NCI-H524 (cell line): ENCODE measurements around the gene LMF1.
A peak's percentile ranks its signal among the peaks of the same experiment; 100 is the strongest.

ENCODE experiments used
- DNase-seq, 2 experiments: peaks; one replicate each; lab custom pipeline; 2025; lab: John Stamatoyannopoulos, UW

Gene LMF1

GRCh38 chr16:929227-930073 is 41.3 kb downstream of the LMF1 start:
- DNase-seq = no peak

- DNase-seq = no peak
These were observed 42.3 kb downstream of the LMF1 start for GRCh38 chr16:928526-928925.

GRCh38 chr16:927931-928330 is 42.9 kb downstream of the LMF1 start:
- DNase-seq = no peak

- DNase-seq = no peak
These were observed 43.4 kb downstream of the LMF1 start for GRCh38 chr16:927406-927805.

- no peak for DNase-seq
These were observed 44.1 kb downstream of the LMF1 start for GRCh38 chr16:926715-927114.

GRCh38 chr16:924806-925205 is 46.0 kb downstream of the LMF1 start:
- DNase-seq = no peak

- no peak for DNase-seq
These were observed 46.7 kb downstream of the LMF1 start for GRCh38 chr16:924063-924462.

- no peak for DNase-seq
These were observed 47.6 kb downstream of the LMF1 start for GRCh38 chr16:923184-923583.

GRCh38 chr16:922051-922450 is 48.7 kb downstream of the LMF1 start:
- DNase-seq = no peak

GRCh38 chr16:921321-921905 is 49.4 kb downstream of the LMF1 start:
- DNase-seq = no peak

GRCh38 chr16:920717-921116 is 50.1 kb downstream of the LMF1 start:
- DNase-seq = peak; percentile 24 to 77

GRCh38 chr16:920051-920681 is 50.6 kb downstream of the LMF1 start:
- no peak for DNase-seq

- DNase-seq = no peak
These were observed 51.1 kb downstream of the LMF1 start for GRCh38 chr16:919658-920050.

GRCh38 chr16:918741-919657 is 51.8 kb downstream of the LMF1 start:
- no peak for DNase-seq

GRCh38 chr16:918068-918467 is 52.7 kb downstream of the LMF1 start:
- DNase-seq = no peak

- DNase-seq = no peak
These were observed 53.2 kb downstream of the LMF1 start for GRCh38 chr16:917591-918061.

GRCh38 chr16:916035-916799 is 54.6 kb downstream of the LMF1 start:
- no peak for DNase-seq

GRCh38 chr16:915546-915945 is 55.2 kb downstream of the LMF1 start:
- DNase-seq = no peak

GRCh38 chr16:914440-914839 is 56.3 kb downstream of the LMF1 start:
- DNase-seq = no peak

- no peak for DNase-seq
These were observed 56.9 kb downstream of the LMF1 start for GRCh38 chr16:913817-914439.
